ENCODE data around the gene PCDHB15.

GRCh38 chr5:141208478-141208877 lies 36.7 kb upstream of the PCDHB15 start, which contains the start of gene PCDHB12:
- TF ChIP-seq CTCF (IDR thresholded peaks at IDR 0.05): peak in 1 of 5 experiments; percentile 13
- TF ChIP-seq POLR2A (IDR thresholded peaks at IDR 0.05): no peak
- no peak for TF ChIP-seq EP300 (IDR thresholded peaks at IDR 0.05)

Measured in tibial nerve (tissue), 4 donors.